Stimulated activated CD4-positive, alpha-beta T cell treated with anti-CD3 and anti-CD28 coated beads, Interleukin-2, amount 100 ng/mL, for 48 hours (primary cell): ENCODE results near the gene TMEM235.

Experiments used
- DNase-seq, 2 donors: peaks; one replicate each; pipeline ENCODE4 v3.0.0-alpha.2; 2020

The TMEM235 gene

GRCh38 chr17:78255953-78256706 is 24.7 kb downstream of the TMEM235 start:
- no peak for DNase-seq

- DNase-seq: no peak
These were observed 25.5 kb downstream of the TMEM235 start for GRCh38 chr17:78256707-78257591.

GRCh38 chr17:78257810-78258322 is 26.4 kb downstream of the TMEM235 start:
- DNase-seq: no peak

GRCh38 chr17:78258323-78259191 is 27.1 kb downstream of the TMEM235 start:
- DNase-seq: peak; percentile 61 to 70

- no peak for DNase-seq
These were observed 27.7 kb downstream of the TMEM235 start for GRCh38 chr17:78259192-78259554.

- DNase-seq: no peak
These were observed 31.8 kb downstream of the TMEM235 start for GRCh38 chr17:78263063-78263735.

GRCh38 chr17:78263736-78264340 is 32.4 kb downstream of the TMEM235 start:
- no peak for DNase-seq

- no peak for DNase-seq
These were observed 33.2 kb downstream of the TMEM235 start for GRCh38 chr17:78264590-78264989.

GRCh38 chr17:78265121-78265520 is 33.7 kb downstream of the TMEM235 start:
- no peak for DNase-seq

GRCh38 chr17:78266231-78266631 is 34.8 kb downstream of the TMEM235 start:
- DNase-seq: no peak

GRCh38 chr17:78266771-78267170 is 35.3 kb downstream of the TMEM235 start:
- no peak for DNase-seq

- DNase-seq: no peak
These were observed 36.0 kb downstream of the TMEM235 start for GRCh38 chr17:78267253-78268073.

- no peak for DNase-seq
These were observed 36.9 kb downstream of the TMEM235 start for GRCh38 chr17:78268191-78268874.

GRCh38 chr17:78268951-78269905 is 37.8 kb downstream of the TMEM235 start:
- no peak for DNase-seq

- no peak for DNase-seq
These were observed 38.5 kb downstream of the TMEM235 start for GRCh38 chr17:78269955-78270381.

GRCh38 chr17:78271419-78272170 is 40.2 kb downstream of the TMEM235 start:
- no peak for DNase-seq

- DNase-seq: peak in 1 of 2 donors; percentile 55
These were observed 40.9 kb downstream of the TMEM235 start for GRCh38 chr17:78272181-78272913.

- DNase-seq: no peak
These were observed 41.5 kb downstream of the TMEM235 start for GRCh38 chr17:78272914-78273258.
